Peyer's patch (tissue), 4 donors: ENCODE data around the gene FBXO28. TPM values are rescaled to one million over a fixed set of nuclear protein-coding genes. Genes with fewer than 3 reads are reported as not detected.

Experiments
- DNase-seq, 3 donors: peaks; one replicate each; pipeline ENCODE4 v3.0.0-alpha.2; 2017 to 2019
- H3K27ac ChIP-seq, 4 donors: fragments of 200-600 bp; sonication (generic); one replicate each; pipeline ENCODE4 v1.5.1; 2016 to 2019
- H3K27me3 ChIP-seq, 2 donors: fragments of 200-600 bp; sonication (generic); one replicate each; pipeline ENCODE4 v1.5.1; 2019
- H3K36me3 ChIP-seq, 3 donors: fragments of 200-600 bp; sonication (generic); one replicate each; pipeline ENCODE4 v1.5.1; 2016 to 2019
- H3K4me1 ChIP-seq, 4 donors: fragments of 200-600 bp; sonication (generic); one replicate each; pipeline ENCODE4 v1.5.1; 2016 to 2019
- H3K4me3 ChIP-seq, 4 donors: fragments of 200-600 bp; sonication (generic); 1 replicate in 3 of 4; 2 replicates in 1 of 4; pipeline ENCODE4 v1.5.1; 2016 to 2019; ENCODE audit warnings: mild to moderate bottlenecking in 1 of 4
- H3K9me3 ChIP-seq, 4 donors: fragments of 200-600 bp; sonication (generic); one replicate each; pipeline ENCODE4 v1.5.1; 2016 to 2019; ENCODE audit warnings: mild to moderate bottlenecking in 1 of 4
- POLR2A ChIP-seq, 2 donors: fragments of 450-650 bp; IDR thresholded peaks; one replicate each; pipeline ENCODE4 v1.5.1; 2017; ENCODE audit warnings: antibody characterized with exemption in 2 of 2, mild to moderate bottlenecking in 2 of 2, moderate library complexity in 2 of 2
- total RNA-seq, 4 donors: library from RNA; depleted of rRNA; stranded (reverse); fragments of >200 nt; gene quantifications; one replicate each; pipeline ENCODE4 v1.1.0, GENCODE V29; 2016
- TF ChIP-seq, protein P1 (sequence below), 6 experiments: fragments of 450-650 bp in 4 of 6; fragments of 200-600 bp in 2 of 6; sonication (generic) in 1 of 6; IDR thresholded peaks; one replicate each; pipeline ENCODE4 v1.5.1; 2017 to 2019; ENCODE audit warnings: antibody characterized with exemption in 6 of 6, mild to moderate bottlenecking in 3 of 6, moderate library complexity in 1 of 6

FBXO28 gene
- total RNA-seq, 4 donors from 2014 or later: 20.5 to 34.0 (median 28.5) TPM

DNA sequence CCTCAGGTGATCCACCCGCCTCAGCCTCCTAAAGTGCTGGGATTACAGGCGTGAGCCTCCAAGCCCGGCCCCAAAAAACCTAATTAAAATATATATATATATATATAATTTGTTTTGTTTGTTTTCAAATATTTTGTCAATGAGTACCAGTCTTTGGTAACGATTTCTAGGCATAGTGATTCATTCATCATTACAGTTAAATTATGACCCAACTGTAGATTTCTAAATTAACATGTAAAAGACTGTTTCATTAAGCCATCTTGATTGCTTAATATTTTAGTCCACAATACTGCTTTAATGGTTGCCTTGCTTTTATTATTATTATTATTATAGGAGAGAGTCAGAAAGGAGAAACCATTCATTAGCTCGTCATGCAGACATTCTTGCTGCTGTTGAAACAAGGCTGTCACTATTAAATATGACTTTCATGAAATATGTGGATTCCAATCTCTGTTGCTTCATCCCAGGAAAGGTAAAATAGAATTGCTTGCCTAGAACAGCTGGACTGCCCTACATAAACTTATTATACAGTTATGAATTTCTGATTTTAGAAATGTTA is 19.9 kb downstream of the FBXO28 start:
- no peak for TF ChIP-seq POLR2A (IDR thresholded peaks at IDR 0.05)
- TF ChIP-seq, protein P1, sequence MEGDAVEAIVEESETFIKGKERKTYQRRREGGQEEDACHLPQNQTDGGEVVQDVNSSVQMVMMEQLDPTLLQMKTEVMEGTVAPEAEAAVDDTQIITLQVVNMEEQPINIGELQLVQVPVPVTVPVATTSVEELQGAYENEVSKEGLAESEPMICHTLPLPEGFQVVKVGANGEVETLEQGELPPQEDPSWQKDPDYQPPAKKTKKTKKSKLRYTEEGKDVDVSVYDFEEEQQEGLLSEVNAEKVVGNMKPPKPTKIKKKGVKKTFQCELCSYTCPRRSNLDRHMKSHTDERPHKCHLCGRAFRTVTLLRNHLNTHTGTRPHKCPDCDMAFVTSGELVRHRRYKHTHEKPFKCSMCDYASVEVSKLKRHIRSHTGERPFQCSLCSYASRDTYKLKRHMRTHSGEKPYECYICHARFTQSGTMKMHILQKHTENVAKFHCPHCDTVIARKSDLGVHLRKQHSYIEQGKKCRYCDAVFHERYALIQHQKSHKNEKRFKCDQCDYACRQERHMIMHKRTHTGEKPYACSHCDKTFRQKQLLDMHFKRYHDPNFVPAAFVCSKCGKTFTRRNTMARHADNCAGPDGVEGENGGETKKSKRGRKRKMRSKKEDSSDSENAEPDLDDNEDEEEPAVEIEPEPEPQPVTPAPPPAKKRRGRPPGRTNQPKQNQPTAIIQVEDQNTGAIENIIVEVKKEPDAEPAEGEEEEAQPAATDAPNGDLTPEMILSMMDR (IDR thresholded peaks at IDR 0.05): no peak
- H3K4me3 ChIP-seq: no peak overlapping the region
- H3K27me3 ChIP-seq: no peaks in the 10 kb centered on the region
- H3K27ac ChIP-seq: no peak overlapping the region
- H3K9me3 ChIP-seq: no peaks in the 10 kb centered on the region
- DNase-seq: no peak
- peaks cover 0 to 63% (median 0%) of the 10 kb centered on the region in 3 donors for H3K36me3 ChIP-seq
- no peaks in the 10 kb centered on the region for H3K4me1 ChIP-seq

DNA sequence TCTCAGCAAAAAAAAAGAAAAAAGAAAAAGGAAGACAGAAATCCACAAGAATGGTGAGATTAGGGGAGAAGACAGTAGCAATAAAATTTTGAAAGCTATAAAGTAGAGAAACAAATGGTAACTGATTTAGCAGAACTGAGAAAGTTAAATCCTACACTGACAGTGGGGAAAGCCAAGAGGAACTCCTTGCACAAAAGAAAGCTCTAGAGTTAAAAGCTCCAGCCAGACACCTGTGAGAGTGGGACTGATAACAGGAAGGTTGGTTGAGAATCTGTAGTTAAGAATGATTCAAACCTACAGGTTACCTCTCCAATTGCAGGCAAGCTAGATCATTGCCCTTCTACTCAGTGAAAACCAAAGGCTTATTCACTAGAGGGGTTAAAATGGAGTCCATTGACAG is 23.6 kb downstream of the FBXO28 start:
- Histone ChIP-seq H3K9me3 (no peaks in the 10 kb centered on the region), H3K4me3 (no peak overlapping the region), H3K27me3 (no peaks in the 10 kb centered on the region), H3K4me1 (no peaks in the 10 kb centered on the region), H3K36me3 (peaks cover 0 to 60% (median 0%) of the 10 kb centered on the region in 3 donors), H3K27ac (no peak overlapping the region)
- TF ChIP-seq, protein P1 (IDR thresholded peaks at IDR 0.05): no peak
- TF ChIP-seq POLR2A (IDR thresholded peaks at IDR 0.05): no peak
- no peak for DNase-seq

DNA sequence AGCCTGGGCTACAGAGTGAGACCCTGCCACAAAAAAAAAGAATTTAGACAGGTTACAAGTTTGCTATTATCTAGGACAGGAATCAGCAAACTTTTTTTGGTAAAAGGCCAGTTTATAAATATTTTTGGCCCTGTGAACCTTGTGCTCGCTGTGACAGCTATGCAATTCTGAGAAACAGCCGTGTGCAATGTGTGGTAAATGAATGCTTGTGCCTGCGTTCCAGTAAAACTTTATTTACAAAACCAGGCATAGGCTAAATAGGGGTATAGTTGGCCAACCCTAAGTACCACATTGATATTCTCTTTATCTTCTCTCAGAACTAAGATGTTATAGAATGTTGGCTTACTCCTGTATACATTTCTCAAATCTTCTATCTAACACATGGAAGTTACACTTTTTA is 24.3 kb downstream of the FBXO28 start:
- Histone ChIP-seq H3K9me3 (no peaks in the 10 kb centered on the region), H3K4me1 (no peaks in the 10 kb centered on the region), H3K36me3 (peaks cover 0 to 54% (median 0%) of the 10 kb centered on the region in 3 donors), H3K27me3 (no peaks in the 10 kb centered on the region), H3K4me3 (no peak overlapping the region), H3K27ac (no peak overlapping the region)
- no peak for DNase-seq
- TF ChIP-seq, protein P1 (IDR thresholded peaks at IDR 0.05): no peak
- no peak for TF ChIP-seq POLR2A (IDR thresholded peaks at IDR 0.05)

DNA sequence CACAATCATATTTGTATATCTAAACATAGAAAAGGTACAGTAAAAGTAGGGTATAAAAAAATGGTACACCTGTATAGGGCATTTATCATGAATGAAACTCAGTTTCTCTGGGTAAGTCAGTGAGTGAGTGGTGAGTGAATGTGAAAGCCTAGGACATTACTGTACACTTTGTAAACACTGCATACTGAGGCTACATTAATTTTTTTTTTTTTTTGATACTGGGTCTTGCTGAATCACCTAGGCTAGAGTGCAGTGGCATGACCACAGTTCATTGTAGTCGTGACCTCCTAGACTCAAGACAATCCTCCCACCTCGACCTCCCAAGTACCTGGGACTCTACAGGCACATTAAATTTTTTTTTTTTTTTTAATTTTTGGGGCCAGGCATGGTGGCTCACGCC is 27.8 kb downstream of the FBXO28 start:
- Histone ChIP-seq H3K27me3 (no peaks in the 10 kb centered on the region), H3K36me3 (peaks cover 0 to 39% (median 0%) of the 10 kb centered on the region in 3 donors), H3K4me3 (no peak overlapping the region), H3K9me3 (no peaks in the 10 kb centered on the region), H3K4me1 (no peaks in the 10 kb centered on the region), H3K27ac (no peak overlapping the region)
- TF ChIP-seq, protein P1 (IDR thresholded peaks at IDR 0.05): no peak
- TF ChIP-seq POLR2A (IDR thresholded peaks at IDR 0.05): no peak
- no peak for DNase-seq

DNA sequence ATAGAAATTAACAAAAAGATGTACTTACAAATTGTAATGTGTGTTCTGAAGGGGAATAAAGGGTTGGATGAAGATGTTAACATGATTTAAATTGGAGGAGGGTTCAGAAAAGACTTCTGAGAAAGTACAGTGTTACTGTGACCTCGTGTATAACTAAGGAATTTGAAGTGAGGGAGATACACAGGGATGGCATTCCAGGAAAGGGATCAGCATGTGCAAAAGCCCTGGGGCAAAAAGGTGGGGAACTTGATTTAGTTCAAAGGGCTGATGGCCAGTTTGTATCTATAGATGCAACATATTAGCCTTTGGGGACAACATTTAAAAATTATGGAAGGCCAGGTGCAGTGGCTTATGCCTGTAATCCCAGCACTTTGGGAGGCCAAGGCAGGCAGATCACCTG is 35.8 kb downstream of the FBXO28 start:
- no peaks in the 10 kb centered on the region for H3K9me3 ChIP-seq
- peaks cover 0 to 15% (median 0%) of the 10 kb centered on the region in 3 donors for H3K36me3 ChIP-seq
- no peak for DNase-seq
- H3K4me1 ChIP-seq: no peaks in the 10 kb centered on the region
- no peaks in the 10 kb centered on the region for H3K27me3 ChIP-seq
- H3K4me3 ChIP-seq: no peak overlapping the region
- TF ChIP-seq, protein P1 (IDR thresholded peaks at IDR 0.05): no peak
- TF ChIP-seq POLR2A (IDR thresholded peaks at IDR 0.05): no peak
- no peak overlapping the region for H3K27ac ChIP-seq

DNA sequence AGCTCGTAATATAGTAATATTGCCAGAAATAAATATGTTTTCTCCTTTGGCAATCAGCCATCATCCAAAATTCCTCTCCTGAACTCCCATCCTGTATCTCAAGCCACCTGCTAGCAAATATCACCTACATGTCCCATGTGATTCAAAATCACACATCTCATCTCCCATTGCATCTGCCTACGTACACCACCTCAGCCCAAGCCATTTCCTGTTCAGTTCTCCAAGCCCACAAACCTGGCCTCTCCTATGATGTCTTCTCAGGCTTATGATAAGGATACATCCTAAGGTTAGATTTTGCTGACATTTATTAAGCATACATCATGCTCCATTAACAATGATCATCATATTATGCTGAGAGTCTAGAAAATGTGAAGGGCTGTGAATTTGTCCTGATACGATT is 37.2 kb downstream of the FBXO28 start:
- Histone ChIP-seq H3K27me3 (no peaks in the 10 kb centered on the region), H3K27ac (no peak overlapping the region), H3K36me3 (peaks cover 0 to 25% (median 0%) of the 10 kb centered on the region in 3 donors), H3K4me1 (no peaks in the 10 kb centered on the region), H3K9me3 (no peaks in the 10 kb centered on the region), H3K4me3 (no peak overlapping the region)
- DNase-seq: no peak
- TF ChIP-seq, protein P1 (IDR thresholded peaks at IDR 0.05): no peak
- TF ChIP-seq POLR2A (IDR thresholded peaks at IDR 0.05): no peak
